NB4 (cell line): Measurements from ENCODE around the gene STRADA.
A peak's percentile ranks its signal among the peaks of the same experiment; 100 is the strongest.

Experiments used
- DNase-seq: peaks from one replicate; pipeline ENCODE4 v3.0.0; 2010; ENCODE audit warnings: low read depth
- H3K4me3 ChIP-seq: one replicate; pipeline ENCODE4 v1.5.1; 2011; ENCODE audit warnings: mild to moderate bottlenecking, low read depth, low read length, moderate library complexity
- CTCF ChIP-seq: IDR thresholded peaks from one replicate; pipeline ENCODE4 v1.5.1; 2012; ENCODE audit warnings: low read depth, low read length
- MYC ChIP-seq: IDR thresholded peaks from 2 replicates; pipeline ENCODE4 v1.6.1; 2011; ENCODE audit warnings: low read depth, low read length
- POLR2A ChIP-seq: IDR thresholded peaks from 2 replicates; pipeline ENCODE4 v1.6.1; 2011; ENCODE audit warnings: mild to moderate bottlenecking; ENCODE audit not compliant: insufficient read length; ENCODE audit errors: extremely low read depth
- TF ChIP-seq, protein P1 (sequence below): IDR thresholded peaks from 2 replicates; pipeline ENCODE4 v1.6.1; 2011; ENCODE audit warnings: low read depth, low read length

STRADA gene

DNA sequence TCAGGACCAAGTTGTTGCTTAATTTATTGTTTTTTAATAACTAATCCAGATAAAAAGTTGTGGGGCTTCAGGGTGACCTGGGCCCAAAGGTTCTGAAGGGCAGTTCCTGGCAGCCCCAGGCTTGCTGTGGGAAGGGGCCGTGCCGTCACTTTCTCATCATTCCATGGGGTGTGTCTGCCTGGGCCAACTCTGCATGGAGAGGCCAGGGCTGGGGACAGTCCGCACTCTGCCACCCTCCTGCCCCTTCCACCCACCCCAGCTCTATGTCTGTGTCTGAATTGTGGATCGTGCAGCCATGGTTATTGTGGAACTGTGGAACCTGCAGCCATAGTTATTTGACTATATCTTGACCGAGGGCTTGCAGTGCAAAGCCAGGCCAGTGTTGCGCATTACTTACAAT is 45.7 kb downstream of the STRADA start:
- DNase-seq = peak; percentile 22
- TF ChIP-seq POLR2A = peak; percentile 16
- TF ChIP-seq, protein P1, sequence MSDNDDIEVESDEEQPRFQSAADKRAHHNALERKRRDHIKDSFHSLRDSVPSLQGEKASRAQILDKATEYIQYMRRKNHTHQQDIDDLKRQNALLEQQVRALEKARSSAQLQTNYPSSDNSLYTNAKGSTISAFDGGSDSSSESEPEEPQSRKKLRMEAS = no peak
- H3K4me3 ChIP-seq = no peak overlapping the region

- DNase-seq = peak; percentile 39
- no peak overlapping the region for H3K4me3 ChIP-seq
- TF ChIP-seq MYC = no peak
- no peak for TF ChIP-seq CTCF
- TF ChIP-seq, protein P1 = no peak
- TF ChIP-seq POLR2A = no peak
Measured at GRCh38 chr17:63694950-63695773, 46.4 kb downstream of the STRADA start.

- peak; percentile 52 for DNase-seq
- TF ChIP-seq, protein P1 = no peak
- TF ChIP-seq CTCF (no peak), POLR2A (no peak), MYC (no peak)
- H3K4me3 ChIP-seq = no peak overlapping the region
Measured at GRCh38 chr17:63694229-63694949, 47.2 kb downstream of the STRADA start.

- H3K4me3 ChIP-seq = no peak overlapping the region
- DNase-seq = no peak
- TF ChIP-seq CTCF (no peak), MYC (no peak)
Measured at GRCh38 chr17:63693411-63694113, 48.0 kb downstream of the STRADA start.

DNA sequence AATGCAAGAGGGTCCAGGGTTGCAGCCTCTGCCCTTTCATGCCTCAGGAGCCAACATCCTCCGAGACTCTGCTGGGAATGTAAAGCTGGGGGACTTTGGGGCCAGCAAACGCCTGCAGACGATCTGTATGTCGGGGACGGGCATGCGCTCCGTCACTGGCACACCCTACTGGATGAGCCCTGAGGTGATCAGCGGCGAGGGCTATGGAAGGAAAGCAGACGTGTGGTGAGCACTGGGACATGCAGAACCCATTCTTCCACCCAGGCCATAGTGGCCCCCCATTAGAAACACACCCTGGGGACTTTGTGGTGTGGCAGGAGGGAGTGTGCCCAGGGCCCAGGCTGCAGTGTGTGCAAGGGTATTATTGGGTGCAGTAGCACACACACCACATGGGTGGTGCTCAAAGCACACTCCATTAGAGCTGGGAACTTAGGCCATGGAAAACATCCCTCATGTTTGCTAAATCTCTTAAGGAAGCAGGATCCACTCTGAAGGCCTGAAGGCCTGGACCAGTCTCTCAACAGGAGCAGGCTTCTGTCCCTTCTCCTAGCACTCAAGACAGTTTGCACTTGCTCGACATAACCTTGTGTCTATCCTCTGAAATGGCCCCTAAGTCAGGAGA is 49.3 kb downstream of the STRADA start:
- DNase-seq = no peak

More for the DNA sequence above, 49.3 kb downstream of the STRADA start:
- TF ChIP-seq, protein P1 = no peak
- TF ChIP-seq POLR2A (no peak), CTCF (no peak), MYC (no peak)
- no peak overlapping the region for H3K4me3 ChIP-seq
